ENCODE measurements around the gene POLRMT.
"Not testable (repeated sequence)": the region's sequence is repeated elsewhere in the genome, so short reads cannot be mapped to it uniquely, and the experiment has no call there.

Gene POLRMT

GRCh38 chr19:633786-634639 is 676 bp upstream of the POLRMT start:
- H3K27ac ChIP-seq = peak overlapping the region; percentile 45; the same call in 1 of the 2 replicates
- peak overlapping the region; percentile 62 for H3K4me3 ChIP-seq (ENCODE audit: low read depth, low read length)
- H3K9me3 ChIP-seq (ENCODE audit: severe bottlenecking) = no peaks in the 10 kb centered on the region
- DNase-seq = no peak
- peaks cover 13% of the 10 kb centered on the region for H3K36me3 ChIP-seq
- TF ChIP-seq CTCF (IDR thresholded peaks at IDR 0.05; ENCODE audit: low read depth, low read length) = no peak
- peaks cover 7% of the 10 kb centered on the region for H3K27me3 ChIP-seq (ENCODE audit: insufficient read depth, low read depth, severe bottlenecking)

- H3K27ac ChIP-seq = no peak overlapping the region; the same call in 1 of the 2 replicates
- no peaks in the 10 kb centered on the region for H3K9me3 ChIP-seq (ENCODE audit: severe bottlenecking)
- no peaks in the 10 kb centered on the region for H3K27me3 ChIP-seq (ENCODE audit: insufficient read depth, low read depth, severe bottlenecking)
These were observed 714 bp downstream of the POLRMT start for GRCh38 chr19:632579-633067.

GRCh38 chr19:629961-630714 is 3.2 kb downstream of the POLRMT start:
- Histone ChIP-seq H3K36me3 (peaks cover 38% of the 10 kb centered on the region), H3K4me3 (ENCODE audit: low read depth, low read length) (no peak overlapping the region), H3K9me3 (ENCODE audit: severe bottlenecking) (no peaks in the 10 kb centered on the region), H3K27ac (0 out of 2 replicates have a peak overlapping the region, but pooled peaks have one; percentile 13), H3K27me3 (ENCODE audit: insufficient read depth, low read depth, severe bottlenecking) (no peaks in the 10 kb centered on the region)
- peak; percentile 15; the same call in 1 of the 2 replicates for TF ChIP-seq CTCF (IDR thresholded peaks at IDR 0.05; ENCODE audit: low read depth, low read length)
- DNase-seq = no peak

More at GRCh38 chr19:632579-633067, 714 bp downstream of the POLRMT start:
- Histone ChIP-seq H3K4me3 (ENCODE audit: low read depth, low read length) (peak overlapping the region; percentile 62), H3K36me3 (peaks cover 25% of the 10 kb centered on the region)
- no peak for TF ChIP-seq CTCF (IDR thresholded peaks at IDR 0.05; ENCODE audit: low read depth, low read length)
- DNase-seq = peak; percentile 36

GRCh38 chr19:629515-629914 is 3.8 kb downstream of the POLRMT start:
- Histone ChIP-seq H3K36me3 (peaks cover 43% of the 10 kb centered on the region), H3K27ac (peak overlapping the region; percentile 65)
- peak; percentile 74 for DNase-seq
- H3K27me3 ChIP-seq (ENCODE audit: insufficient read depth, low read depth, severe bottlenecking); H3K4me3 ChIP-seq (ENCODE audit: low read depth, low read length); H3K9me3 ChIP-seq (ENCODE audit: severe bottlenecking): not testable (repeated sequence)

GRCh38 chr19:628168-628567 is 5.2 kb downstream of the POLRMT start:
- peaks cover 52% of the 10 kb centered on the region for H3K36me3 ChIP-seq
- no peak overlapping the region for H3K27ac ChIP-seq
- peak; percentile 45 for DNase-seq
- TF ChIP-seq CTCF (IDR thresholded peaks at IDR 0.05; ENCODE audit: low read depth, low read length) = peak; percentile 82
- H3K9me3 ChIP-seq (ENCODE audit: severe bottlenecking) = no peaks in the 10 kb centered on the region
- H3K4me3 ChIP-seq (ENCODE audit: low read depth, low read length) = no peak overlapping the region
- no peaks in the 10 kb centered on the region for H3K27me3 ChIP-seq (ENCODE audit: insufficient read depth, low read depth, severe bottlenecking)

GRCh38 chr19:626566-626965 is 6.8 kb downstream of the POLRMT start:
- peaks cover 64% of the 10 kb centered on the region for H3K36me3 ChIP-seq
- not testable (repeated sequence) for H3K27ac ChIP-seq; H3K9me3 ChIP-seq (ENCODE audit: severe bottlenecking); DNase-seq; H3K4me3 ChIP-seq (ENCODE audit: low read depth, low read length); H3K27me3 ChIP-seq (ENCODE audit: insufficient read depth, low read depth, severe bottlenecking)

All from WERI-Rb-1 (cell line).